AG08395 (cell line): ENCODE results near the gene TEX264.

ENCODE experiments used
- DNase-seq: peaks from one replicate; pipeline ENCODE4 v3.0.0; 2012; ENCODE audit warnings: mixed read lengths, low spot score

Gene TEX264

DNA sequence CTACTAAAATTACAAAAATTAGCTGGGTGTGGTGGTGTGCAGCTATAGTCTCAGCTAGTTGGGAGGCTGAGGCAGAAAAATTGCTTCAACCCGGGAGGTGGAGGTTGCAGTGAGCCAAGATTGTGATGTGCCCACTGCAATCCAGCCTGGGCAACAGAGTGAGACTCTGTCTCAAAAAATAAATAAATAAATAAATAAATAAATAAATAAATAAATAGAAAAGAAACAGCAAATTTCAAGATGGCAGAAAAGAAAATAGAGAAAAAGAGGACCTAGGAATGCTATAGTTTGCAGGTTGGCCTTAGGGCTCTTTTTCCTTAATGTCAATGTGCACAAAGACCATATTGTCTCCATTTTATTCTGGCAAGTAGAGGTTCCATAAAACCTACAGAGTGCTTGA lies 79.8 kb downstream of the TEX264 start:
- no peak for DNase-seq

DNA sequence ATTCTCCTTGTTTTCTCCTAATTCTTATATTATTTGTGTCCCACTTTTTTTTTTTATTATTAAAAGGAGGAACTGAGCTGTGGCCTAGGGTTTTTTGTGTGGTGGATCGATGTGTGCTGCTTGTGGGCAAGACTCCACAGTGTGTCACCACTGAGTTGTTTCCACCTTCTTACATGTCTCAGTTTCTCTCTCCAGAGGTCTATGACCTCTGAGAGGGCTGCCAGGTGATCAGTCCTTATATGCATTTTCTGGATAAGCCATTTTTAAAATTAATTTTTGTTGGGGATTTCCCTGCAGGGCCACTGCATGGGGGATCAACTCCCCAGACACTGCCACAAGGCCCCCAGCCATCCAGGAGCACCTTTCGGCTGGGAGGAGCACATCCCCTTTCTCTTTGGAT lies 80.2 kb downstream of the TEX264 start:
- no peak for DNase-seq
